SK-N-SH (cell line): ENCODE measurements around the gene ARHGAP31.

Experiments used
- CHD2 ChIP-seq: fragments of 150-350 bp; IDR thresholded peaks from 2 replicates; pipeline ENCODE4 v1.6.1; 2018; ENCODE audit warnings: low read length; ENCODE audit not compliant: partially characterized antibody
- TAF1 ChIP-seq: IDR thresholded peaks from 2 replicates; pipeline ENCODE4 v1.6.1; 2012; ENCODE audit warnings: low read depth, mild to moderate bottlenecking, low read length, moderate library complexity, borderline replicate concordance
- TF ChIP-seq, protein P1 (sequence below): fragments of 200-600 bp; sonication (generic); IDR thresholded peaks from 2 replicates; pipeline ENCODE4 v1.6.1; 2017; ENCODE audit warnings: antibody characterized with exemption, mild to moderate bottlenecking, moderate library complexity
- TF ChIP-seq, protein P2 (sequence below): IDR thresholded peaks from 2 replicates; pipeline ENCODE4 v1.4.0; 2012; ENCODE audit warnings: low read depth

DNA sequence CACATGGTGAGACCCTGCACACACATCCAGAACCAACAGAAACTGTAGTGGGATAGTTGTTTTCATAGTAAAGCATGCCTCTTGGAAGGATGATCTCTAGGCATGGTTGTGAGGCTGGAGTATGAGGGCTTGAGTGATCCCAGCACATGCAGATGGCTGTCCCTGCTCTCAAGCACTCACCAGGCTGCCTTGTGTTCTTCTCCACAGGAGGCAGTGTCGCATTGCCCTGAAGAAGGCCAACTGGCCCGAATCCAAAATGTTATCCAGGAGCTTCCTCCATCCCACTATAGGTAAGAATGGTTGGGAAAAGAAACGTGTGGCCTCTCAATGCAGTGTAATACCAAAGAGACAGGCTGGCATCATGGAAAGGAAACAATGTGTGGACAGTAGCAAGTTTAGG, 86.5 kb downstream of the ARHGAP31 start:
- TF ChIP-seq, protein P1, sequence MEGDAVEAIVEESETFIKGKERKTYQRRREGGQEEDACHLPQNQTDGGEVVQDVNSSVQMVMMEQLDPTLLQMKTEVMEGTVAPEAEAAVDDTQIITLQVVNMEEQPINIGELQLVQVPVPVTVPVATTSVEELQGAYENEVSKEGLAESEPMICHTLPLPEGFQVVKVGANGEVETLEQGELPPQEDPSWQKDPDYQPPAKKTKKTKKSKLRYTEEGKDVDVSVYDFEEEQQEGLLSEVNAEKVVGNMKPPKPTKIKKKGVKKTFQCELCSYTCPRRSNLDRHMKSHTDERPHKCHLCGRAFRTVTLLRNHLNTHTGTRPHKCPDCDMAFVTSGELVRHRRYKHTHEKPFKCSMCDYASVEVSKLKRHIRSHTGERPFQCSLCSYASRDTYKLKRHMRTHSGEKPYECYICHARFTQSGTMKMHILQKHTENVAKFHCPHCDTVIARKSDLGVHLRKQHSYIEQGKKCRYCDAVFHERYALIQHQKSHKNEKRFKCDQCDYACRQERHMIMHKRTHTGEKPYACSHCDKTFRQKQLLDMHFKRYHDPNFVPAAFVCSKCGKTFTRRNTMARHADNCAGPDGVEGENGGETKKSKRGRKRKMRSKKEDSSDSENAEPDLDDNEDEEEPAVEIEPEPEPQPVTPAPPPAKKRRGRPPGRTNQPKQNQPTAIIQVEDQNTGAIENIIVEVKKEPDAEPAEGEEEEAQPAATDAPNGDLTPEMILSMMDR = 0 out of 2 replicates have a peak, but pooled peaks have one; percentile 11
- TF ChIP-seq TAF1 = no peak
- TF ChIP-seq CHD2 = no peak
- TF ChIP-seq, protein P2, sequence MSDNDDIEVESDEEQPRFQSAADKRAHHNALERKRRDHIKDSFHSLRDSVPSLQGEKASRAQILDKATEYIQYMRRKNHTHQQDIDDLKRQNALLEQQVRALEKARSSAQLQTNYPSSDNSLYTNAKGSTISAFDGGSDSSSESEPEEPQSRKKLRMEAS = no peak
